HuH-7 (cell line): ENCODE measurements around the gene ZNF689.
A peak's percentile ranks its signal among the peaks of the same experiment; 100 is the strongest.
"Not testable (repeated sequence)": the region's sequence is repeated elsewhere in the genome, so short reads cannot be mapped to it uniquely, and the experiment has no call there.

Experiments
- DNase-seq: peaks from one replicate; pipeline ENCODE4 v3.0.0; 2011; ENCODE audit warnings: low spot score

The ZNF689 gene

GRCh38 chr16:30609926-30610839 lies at the start of gene ZNF689:
Gene ZNF689, minus strand, starts transcription at chr16:30610389. Its CDS starts 348 bp downstream, at chr16:30610041.
- DNase-seq: peak; percentile 94

- DNase-seq: peak; percentile 71
Observed at GRCh38 chr16:30658731-30659506, 48.7 kb upstream of the ZNF689 start.

- peak; percentile 97 for DNase-seq
Observed at GRCh38 chr16:30657866-30658730, 47.9 kb upstream of the ZNF689 start, which contains the start of gene FBRS. Gene FBRS, plus strand, starts transcription at chr16:30658431. Its CDS starts 1,088 bp downstream, at chr16:30659519.

GRCh38 chr16:30656974-30657865 lies 47.0 kb upstream of the ZNF689 start:
- DNase-seq: no peak

GRCh38 chr16:30656388-30656787 lies 46.2 kb upstream of the ZNF689 start:
- no peak for DNase-seq

GRCh38 chr16:30655815-30656347 lies 45.7 kb upstream of the ZNF689 start:
- DNase-seq: no peak

GRCh38 chr16:30654856-30655255 lies 44.7 kb upstream of the ZNF689 start:
- no peak for DNase-seq

- DNase-seq: no peak
Observed at GRCh38 chr16:30652718-30653117, 42.5 kb upstream of the ZNF689 start.

- no peak for DNase-seq
Observed at GRCh38 chr16:30652005-30652296, 41.8 kb upstream of the ZNF689 start.

GRCh38 chr16:30651124-30652004 lies 41.2 kb upstream of the ZNF689 start:
- DNase-seq: peak; percentile 76

- peak; percentile 97 for DNase-seq
Observed at GRCh38 chr16:30650369-30651123, 40.4 kb upstream of the ZNF689 start, which contains the start of gene PRR14. Gene PRR14, plus strand, starts transcription at chr16:30650960. Its CDS starts 686 bp downstream, at chr16:30651646.

- DNase-seq: no peak
Observed at GRCh38 chr16:30649725-30650368, 39.7 kb upstream of the ZNF689 start.

- no peak for DNase-seq
Observed at GRCh38 chr16:30647274-30647571, 37.0 kb upstream of the ZNF689 start.

GRCh38 chr16:30645727-30646126 lies 35.5 kb upstream of the ZNF689 start:
- DNase-seq: no peak

- DNase-seq: no peak
Observed at GRCh38 chr16:30644334-30644830, 34.2 kb upstream of the ZNF689 start.

- no peak for DNase-seq
Observed at GRCh38 chr16:30641378-30641982, 31.3 kb upstream of the ZNF689 start.

GRCh38 chr16:30637944-30638343 lies 27.8 kb upstream of the ZNF689 start:
- DNase-seq: no peak

- DNase-seq: not testable (repeated sequence)
Observed at GRCh38 chr16:30637139-30637538, 26.9 kb upstream of the ZNF689 start.
